ENCODE data around the gene ZNF70.
"Not testable (repeated sequence)": the region's sequence is repeated elsewhere in the genome, so short reads cannot be mapped to it uniquely, and the experiment has no call there.

The ZNF70 gene

DNA sequence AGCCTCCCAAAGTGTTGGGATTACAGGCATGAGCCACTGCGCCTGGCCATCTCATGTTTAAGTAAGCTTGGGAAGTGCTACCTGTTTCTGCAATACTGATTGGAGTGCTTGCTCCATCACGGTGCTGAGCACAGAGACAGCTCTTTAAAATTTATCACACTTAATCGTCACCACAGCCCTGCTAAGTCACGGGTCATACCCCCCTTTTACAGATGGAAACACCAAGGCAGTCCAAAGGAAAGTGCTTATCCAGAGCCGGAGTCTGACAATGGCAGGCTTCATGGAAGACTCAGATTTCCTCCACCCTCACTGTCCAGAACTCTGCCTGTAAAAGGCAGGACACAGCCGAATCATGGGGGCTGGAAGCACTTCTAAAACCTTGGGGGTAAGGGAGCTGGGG lies 9.1 kb upstream of the ZNF70 start:
- in situ Hi-C loops (cut with HindIII; ENCODE audit: low sequenced_read_pairs): no loop called here

DNA sequence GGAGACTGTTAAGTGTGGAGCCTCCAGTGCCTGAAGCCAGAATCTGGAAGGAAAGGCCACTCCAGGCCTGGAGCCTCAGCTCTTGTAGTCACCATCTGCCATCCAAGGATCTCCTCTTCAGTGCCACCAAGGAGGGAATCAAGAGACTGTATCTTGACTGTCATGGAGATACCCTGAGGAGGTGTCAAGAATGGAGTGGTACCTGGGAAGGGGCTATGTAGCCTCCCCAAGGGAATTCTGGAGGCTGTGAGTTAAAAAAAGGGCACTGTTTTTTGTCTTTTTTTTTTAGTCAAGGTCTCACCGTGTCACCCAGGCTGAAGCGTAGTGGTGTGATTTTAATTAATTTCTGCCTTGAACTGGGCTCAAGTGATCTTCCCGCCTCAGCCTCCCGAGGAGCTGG lies 8.7 kb upstream of the ZNF70 start:
- in situ Hi-C loops (cut with HindIII; ENCODE audit: low sequenced_read_pairs): no loop called here

DNA sequence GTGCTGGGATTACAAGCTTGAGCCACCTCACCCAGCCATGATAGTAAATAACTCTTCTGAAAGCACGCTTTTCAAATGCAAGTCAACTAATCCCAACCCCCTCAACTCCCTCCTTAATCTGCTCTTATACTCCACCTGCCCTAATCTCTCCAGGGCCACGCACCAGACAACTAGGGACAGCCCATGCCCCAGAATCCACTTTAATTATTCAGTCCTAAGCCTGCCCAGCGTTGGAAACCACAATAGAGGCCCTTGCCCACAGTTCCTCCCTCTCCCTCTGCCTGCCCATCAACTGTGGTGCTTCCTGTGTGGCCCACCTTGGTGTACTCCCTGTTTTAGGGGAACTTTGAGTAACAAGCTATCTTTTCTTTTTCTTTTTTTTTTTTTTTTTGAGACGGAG lies 6.0 kb upstream of the ZNF70 start:
- in situ Hi-C loops (cut with HindIII; ENCODE audit: low sequenced_read_pairs): no loop called here

DNA sequence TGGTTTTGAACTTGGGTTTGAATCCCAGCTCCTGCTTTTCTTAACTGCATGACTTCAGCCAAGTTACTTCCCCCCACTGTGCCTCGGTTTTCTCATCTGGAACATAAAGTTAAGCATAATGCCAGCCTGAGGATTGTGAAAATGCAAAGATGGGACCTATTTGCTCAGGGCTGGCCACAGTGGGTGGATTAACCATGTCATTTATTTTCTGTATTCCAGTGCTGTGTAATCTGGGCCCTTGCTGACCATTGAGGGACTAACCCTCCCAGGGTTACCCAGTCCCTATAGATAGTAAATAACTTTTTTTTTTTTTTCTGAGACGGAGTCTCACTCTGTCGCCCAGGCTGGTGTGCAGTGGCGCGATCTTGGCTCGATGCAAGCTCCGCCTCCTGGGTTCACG lies 4.8 kb upstream of the ZNF70 start:
- in situ Hi-C loops (cut with HindIII; ENCODE audit: low sequenced_read_pairs): no loop called here

DNA sequence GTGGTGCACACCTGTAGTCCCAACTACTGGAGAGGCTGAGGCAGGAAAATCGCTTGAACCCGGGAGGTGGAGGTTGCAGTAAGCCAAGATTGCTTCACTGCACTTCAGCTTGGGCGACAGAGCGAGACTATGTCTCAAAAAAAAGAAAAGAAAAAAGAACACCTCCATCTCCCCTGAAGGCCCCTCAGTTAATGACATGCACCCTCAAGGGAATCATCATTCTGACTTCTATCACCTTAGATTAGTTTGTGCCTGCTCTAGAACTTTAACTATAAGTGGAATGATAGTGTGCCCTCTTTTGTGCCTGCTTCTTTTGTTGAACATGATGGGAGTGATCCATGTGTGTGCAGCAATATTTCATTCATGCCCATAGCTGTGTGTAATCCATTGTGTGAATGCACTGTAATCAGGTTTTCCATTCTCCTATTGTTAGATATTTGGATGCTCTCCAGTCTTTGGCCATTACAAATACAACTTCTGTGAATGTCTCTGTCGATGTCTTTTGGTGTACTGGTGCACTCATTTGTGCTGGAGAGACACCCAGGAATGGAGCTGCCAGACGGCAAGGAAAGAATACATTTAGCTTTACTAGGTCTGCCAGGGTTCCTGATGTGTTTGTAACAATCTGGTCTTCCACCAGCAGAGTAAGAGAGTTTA lies 4.2 kb upstream of the ZNF70 start:
- in situ Hi-C loops (cut with HindIII; ENCODE audit: low sequenced_read_pairs): no loop called here

DNA sequence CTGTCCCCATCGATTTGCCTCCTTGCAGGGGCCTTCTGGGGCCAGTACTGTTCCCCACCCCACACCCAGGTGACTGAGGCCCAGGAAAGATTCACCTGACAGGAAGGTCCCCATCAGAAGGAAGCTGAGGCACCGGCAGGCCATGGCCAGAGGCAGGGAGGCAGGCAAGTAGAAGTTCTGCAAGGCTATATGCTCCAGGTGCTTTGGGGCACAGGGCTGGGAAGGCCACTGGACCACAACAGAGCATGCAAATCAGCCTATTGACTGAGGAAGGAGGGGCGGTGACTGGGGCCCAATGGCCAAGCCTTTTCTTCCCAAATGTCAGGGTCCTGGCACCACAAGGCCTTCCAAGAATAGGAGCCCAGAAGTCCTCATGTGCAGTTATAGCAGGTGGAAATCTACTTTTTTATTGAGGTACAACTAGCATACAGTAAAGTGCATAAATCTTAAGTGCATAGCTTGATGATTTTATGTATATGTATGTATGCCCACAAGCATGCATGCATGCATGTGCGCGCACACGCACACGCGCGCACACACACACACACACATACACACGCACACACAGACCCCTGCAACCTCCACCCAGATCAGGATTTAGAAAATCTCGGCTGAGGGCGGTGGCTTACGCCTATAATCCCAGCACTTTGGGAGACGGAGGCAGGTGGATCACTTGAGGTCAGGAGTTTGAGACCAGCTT lies 3.5 kb upstream of the ZNF70 start, which contains the start of gene VPREB3:
VPREB3 (minus strand) TSS at position 206 of the 700 bp plus-strand sequence; CDS start at position 144, 62 bp downstream.
- in situ Hi-C loops (cut with HindIII; ENCODE audit: low sequenced_read_pairs): no loop called here

DNA sequence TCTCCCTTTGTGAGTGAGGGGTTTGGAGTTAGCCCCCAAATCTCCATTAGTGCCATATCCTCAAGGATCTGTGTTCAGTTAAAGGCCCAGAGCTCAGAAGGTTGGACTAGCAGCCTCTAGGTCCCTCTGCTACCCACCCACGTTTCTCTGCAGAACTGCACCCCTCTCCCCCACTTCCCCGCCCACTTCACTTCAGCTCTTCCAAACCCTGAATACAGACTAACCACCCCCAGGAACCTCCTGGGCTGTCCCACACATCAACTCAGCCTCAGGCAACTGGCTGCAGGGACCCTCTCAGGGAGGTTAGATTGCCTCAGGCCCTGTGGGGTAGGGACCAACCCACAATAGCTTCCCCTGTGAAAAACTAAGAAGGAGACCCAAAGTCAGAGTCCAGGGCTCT lies 2.5 kb upstream of the ZNF70 start:
- in situ Hi-C loops (cut with HindIII; ENCODE audit: low sequenced_read_pairs): no loop called here

DNA sequence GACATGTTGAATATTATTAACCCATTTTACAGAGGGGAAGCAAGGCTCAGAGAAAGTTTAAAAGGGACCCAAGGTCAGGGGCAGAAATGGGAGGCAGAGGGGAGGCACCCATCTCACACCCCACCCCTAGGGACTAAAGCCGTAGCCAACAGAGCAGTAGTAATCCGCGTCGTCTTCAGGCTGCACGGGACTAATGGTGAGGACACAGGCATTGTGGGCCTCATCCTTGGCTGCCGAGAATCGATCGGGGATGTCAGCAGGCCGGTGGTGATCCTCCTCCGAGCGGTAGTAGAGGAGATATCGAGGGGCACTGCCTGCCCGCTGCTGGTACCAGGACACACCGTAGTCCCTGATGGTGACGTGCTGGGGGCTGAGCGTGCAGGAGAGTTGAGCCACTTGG lies 1.8 kb upstream of the ZNF70 start:
- in situ Hi-C loops (cut with HindIII; ENCODE audit: low sequenced_read_pairs): no loop called here

DNA sequence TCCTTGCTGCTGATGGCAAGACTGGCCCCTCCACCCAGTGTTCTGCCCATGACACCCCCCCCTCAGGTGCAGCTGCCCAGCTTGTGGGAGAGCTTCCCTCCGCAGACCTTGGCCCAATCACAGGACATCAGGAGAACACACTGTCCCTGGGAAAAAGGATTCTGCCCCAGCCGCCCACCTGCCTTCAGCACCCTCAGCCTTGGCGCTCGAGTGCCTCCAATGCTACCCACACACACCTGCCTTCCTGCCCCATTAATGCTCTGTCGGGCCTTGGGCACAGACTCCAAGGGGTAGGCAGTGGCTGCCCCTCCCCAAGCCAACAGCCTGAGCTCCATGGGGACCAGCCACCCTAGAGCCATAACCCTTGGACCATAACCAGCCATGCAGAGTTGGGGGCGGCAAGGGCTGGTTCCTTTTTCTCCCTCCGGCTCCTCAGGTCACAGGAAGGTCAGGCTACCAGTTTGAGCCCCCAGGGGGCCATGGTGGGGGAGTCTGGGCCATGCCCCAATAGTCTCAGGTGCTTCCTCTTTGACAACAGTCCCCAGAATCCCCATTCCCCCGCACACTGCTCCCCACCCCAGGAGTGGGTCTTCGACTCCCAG lies 1.3 kb upstream of the ZNF70 start:
- in situ Hi-C loops (cut with HindIII; ENCODE audit: low sequenced_read_pairs): no loop called here

DNA sequence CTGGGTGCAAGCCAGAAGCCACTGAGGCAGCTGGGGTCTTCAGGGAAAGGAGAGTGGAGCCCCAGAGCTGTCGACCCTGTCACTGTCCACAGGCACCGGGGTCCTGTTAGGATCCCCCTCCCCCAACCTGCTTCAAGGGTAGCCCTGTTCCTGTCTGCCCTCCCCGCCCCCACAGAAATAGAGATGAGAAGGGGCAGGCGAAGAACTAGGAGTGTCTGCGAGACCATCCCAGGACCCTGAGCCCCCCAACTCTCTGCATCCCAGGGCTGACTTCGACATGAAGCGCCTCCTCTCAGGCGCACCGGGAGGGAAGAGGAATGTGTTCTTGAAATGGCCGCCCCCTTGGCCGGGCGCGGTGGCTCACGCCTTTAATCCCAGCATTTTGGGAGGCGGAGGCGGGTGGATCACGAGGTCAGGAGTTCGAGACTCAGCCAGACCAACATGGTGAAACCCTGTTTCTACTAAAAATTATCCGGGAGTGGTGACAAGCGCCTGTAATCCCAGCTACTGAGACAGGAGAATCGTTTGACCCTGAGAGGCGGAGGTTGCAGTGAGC lies 607 bp upstream of the ZNF70 start:
- in situ Hi-C loops (cut with HindIII; ENCODE audit: low sequenced_read_pairs): no loop called here

DNA sequence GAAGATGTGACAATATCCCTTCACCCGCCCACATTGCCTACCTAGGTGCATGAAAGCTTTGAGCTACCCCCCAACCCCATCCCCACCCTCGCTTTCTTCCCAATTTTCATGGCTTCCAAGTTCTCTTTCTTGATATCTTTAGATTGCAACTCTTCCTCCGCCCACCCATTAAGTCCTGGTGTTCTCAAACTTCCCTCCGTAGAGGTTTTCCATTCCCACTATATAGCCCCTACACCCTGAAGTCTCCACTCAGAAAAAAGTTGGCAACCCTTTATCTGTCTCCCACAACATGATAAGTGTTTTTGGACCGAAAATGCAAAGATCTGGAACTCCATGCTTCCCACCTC lies 572 bp downstream of the ZNF70 start:
- in situ Hi-C loops (cut with HindIII; ENCODE audit: low sequenced_read_pairs): no loop called here

DNA sequence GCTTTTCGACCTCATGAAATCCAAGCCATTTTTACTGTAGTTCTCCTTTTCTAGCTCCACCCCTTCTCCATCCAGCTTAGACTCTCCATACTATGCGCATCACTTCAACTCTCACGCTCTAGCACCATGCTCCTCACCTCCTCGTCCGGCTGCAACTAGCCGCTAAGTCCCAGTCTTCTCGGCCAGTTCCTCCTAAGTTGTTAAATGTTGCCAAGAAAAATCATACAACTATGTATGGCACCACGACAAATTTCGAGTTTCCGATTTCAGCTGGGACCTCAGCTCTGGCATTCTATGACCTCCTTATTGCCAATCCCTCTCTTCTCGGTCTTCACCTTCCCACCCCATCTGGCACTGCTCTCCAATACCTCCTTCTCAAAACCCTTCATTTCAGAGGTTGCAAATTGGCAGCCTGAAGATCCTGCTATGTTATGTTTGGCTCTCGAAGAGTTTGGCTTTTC lies 1.0 kb downstream of the ZNF70 start:
- in situ Hi-C loops (cut with HindIII; ENCODE audit: low sequenced_read_pairs): no loop called here

DNA sequence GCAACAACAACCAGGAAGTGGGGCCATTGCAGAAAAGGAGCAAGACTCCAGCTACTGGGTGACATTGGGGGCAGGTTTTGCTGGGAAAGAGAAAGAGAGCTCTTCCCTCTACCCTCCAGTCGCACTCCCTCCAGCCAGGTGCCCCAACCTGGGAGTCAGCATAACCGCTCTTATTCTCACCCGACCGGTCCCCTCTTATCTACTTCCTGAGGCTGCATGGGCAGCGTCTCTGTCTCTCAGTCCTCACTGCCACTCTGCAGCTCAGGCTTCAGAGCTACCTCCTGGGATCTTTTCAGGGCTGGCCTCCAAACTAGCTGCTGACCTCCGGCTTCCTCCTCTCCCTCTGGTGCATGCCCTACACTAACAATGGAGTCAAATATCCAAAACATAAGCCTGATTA lies 5.1 kb downstream of the ZNF70 start:
- in situ Hi-C loops (cut with HindIII; ENCODE audit: low sequenced_read_pairs): no loop called here

DNA sequence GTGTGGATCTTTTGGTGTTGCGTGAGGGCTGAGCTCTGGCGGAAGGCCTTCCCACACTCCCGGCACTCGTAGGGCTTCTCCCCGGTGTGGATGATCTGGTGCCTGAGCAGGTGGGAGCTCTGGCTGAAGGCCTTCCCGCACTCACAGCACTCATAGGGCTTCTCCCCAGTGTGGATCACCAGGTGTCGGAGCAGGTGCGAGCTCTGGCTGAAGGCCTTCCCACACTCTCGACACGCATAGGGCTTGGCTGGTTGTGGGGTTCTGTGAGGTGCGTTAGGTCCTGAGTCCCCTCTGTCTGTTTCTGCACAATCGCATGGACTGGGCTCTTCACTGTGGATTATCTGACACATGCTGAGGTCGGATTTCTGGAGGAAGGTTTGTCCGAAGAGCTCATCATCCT lies 6.4 kb downstream of the ZNF70 start:
- in situ Hi-C loops (cut with HindIII; ENCODE audit: low sequenced_read_pairs): no loop called here

DNA sequence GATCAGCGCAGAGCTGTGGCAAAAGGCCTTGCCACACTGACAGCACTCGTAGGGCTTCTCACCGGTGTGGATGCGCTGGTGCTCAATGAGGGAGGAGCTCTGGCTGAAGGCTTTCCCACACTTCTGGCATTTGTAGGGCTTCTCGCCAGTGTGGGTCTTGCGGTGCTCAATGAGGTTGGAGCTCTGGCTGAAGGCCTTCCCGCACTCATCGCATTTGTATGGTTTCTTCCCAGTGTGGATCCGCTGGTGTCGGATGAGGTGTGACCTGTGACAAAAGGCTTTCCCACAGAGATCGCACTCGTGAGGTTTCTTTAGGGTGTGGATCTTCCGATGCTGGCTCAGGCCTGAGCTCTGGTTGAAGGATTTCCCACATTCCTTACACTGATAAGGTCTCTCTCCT lies 6.9 kb downstream of the ZNF70 start:
- in situ Hi-C loops (cut with HindIII; ENCODE audit: low sequenced_read_pairs): no loop called here

DNA sequence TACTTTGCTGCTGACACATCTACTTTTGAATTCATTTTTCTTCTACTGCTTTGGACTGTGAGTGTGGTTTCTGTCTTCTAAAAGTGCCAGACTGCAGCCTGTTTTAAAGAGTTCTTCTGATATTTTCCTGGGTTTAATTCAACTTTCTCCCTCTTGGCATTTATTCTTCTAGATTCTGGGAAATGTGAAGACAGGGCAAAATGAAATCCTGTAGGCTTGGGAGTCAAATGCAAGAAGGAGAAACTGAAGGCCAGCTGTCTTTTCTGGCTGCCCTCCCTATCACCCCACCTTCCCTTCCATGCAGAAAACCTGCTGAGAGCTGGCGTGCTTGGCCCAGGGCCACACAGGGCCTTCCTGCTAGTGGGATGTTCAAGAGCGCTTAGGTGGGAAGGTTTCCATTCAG lies 7.6 kb downstream of the ZNF70 start:
- in situ Hi-C loops (cut with HindIII; ENCODE audit: low sequenced_read_pairs): no loop called here

DNA sequence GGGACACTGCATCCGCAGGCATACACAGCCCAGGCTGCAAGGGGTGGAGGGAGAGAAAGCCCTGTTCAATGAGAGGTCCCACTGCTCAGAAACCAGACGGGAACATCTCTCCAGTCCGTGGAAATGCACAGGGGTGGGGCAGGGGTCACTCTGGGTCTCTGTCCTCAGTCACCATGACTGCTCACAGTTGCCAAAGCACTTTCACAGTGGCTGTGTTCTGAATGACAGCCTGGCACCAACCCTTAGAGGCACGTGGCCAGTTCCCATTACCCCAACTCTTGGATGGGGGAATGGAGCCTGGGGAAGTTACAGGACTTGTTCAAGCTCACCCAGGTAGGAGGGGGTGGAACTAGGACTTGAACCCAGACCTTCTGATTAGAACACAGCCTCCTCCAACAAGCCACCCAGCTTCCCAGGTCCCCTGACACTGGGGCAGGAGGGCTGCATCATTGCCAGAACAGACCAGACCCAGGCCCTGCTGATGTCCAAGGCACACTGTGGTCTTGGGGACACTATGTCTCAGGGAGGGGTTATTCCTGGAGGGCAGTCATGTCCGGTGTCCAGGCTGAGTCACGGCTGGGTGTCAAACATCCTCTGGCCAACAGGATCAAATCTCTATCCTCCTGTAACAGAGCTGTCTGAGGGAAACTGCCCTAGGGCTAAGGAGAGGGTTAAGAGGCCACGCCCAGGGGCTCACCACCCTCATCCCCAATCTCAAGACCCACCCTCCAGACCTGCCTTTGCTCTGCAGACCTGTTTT lies 8.2 kb downstream of the ZNF70 start:
- in situ Hi-C loops (cut with HindIII; ENCODE audit: low sequenced_read_pairs): no loop called here

DNA sequence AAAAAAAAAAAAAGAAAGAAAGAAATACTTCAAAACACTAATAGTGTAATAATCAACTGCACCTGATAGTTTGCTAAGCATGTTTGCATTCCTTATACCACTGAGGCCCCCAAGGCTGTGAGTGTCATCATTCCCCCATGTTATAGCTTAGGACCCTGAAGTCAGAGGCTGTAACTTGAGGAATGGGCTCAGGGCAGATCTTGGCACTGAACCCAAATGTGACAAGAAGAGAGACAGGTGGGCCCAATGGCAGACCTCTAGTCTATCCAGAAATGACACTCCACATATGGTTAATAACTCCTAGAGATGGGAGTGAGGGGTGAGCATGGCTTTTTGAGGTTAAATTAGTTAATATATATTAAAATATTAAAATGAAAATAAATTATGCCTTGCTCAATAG lies 13.2 kb downstream of the ZNF70 start:
- in situ Hi-C loops (cut with HindIII; ENCODE audit: low sequenced_read_pairs): no loop called here

DNA sequence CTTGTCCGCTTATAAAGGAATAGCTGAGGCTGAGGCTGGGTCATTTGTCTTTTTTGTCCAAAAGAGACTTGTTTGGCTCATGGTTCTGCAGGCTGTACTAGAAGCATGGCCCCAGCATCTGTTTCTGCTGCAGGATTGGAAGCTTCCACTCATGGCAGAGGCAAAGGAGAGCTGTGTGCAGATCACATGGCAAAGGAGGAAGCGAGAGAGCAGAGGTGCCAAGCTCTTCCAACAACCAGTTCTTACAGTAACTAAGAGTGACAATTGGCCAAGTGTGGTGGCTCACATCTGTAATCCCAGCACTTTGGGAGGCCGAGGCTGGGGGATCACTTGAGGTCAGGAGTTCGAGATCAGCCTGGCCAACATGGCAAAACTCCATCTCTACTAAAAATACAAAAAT lies 22.8 kb downstream of the ZNF70 start:
- in situ Hi-C loops (cut with HindIII; ENCODE audit: low sequenced_read_pairs): not testable (repeated sequence)

DNA sequence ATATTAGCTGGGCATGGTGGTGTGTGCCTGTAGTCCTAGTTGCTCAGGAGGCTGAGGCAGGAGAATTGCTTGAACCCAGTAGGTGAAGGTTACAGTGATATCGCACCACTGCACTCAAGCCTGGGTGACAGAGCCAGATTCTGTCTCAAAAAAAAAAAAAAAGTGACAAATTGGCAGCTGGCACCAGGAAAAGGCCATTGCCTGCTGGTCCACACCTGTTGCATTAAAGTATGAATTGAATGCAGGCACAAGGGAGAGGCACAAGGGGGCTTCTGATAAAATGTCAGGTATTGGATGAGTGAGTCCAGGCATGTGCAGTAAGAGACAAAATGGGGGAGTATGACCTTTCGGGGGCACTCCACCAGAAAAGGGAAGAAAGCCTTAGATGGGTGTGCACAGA lies 28.2 kb downstream of the ZNF70 start:
- in situ Hi-C loops (cut with HindIII; ENCODE audit: low sequenced_read_pairs): no loop called here

DNA sequence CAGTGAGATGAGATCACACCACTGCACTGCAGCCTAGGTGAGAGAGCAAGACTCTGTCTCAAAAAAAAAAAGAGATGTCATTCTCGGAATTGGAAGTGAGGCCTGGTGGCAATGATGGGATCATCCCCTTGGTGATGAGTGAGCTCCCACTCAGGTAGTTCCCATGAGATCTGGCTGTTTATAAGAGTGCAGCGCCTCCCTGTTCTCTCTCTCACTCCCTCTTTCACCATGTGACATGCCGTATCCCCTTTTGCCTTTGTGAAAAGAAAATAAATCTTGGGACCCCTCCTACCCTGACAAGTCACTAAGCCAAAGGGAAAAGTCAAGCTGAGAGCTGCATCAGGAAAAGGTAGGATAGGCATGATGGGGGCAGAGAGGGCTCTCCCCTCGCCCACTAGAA lies 28.8 kb downstream of the ZNF70 start:
- in situ Hi-C loops (cut with HindIII; ENCODE audit: low sequenced_read_pairs): no loop called here

All from DLD1 (cell line).